Dedifferentiated amniotic fluid mesenchymal stem cell (primary cell): ENCODE results near the gene APOL2.
"Not testable (repeated sequence)": the region's sequence is repeated elsewhere in the genome, so short reads cannot be mapped to it uniquely, and the experiment has no call there.

ENCODE experiments used
- DNase-seq: peaks from one replicate; pipeline ENCODE4 v3.0.0-alpha.2; 2016; ENCODE audit errors: extremely low spot score

APOL2 gene

DNA sequence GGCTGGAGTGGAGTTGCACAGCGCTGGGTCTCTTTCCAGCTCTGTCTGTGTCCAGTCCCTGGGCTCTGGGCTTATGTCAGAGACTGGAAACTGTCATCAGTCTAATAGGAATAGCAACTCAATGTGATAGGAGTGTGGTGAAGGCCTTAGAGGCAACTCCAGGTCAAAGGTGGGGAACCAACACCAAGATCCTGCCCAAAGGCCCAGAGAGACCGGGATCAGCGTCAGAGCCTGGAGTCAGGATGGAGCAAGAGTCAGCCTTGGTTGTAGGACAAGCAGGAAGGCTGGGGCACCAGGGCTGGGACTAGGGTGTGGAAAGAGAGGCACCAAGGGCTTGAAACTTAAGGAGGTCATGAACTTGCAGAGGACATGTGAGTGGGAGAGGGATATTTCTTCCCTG is 23.0 kb upstream of the APOL2 start:
- DNase-seq: not testable (repeated sequence)

GRCh38 chr22:36261675-36262074 is 22.3 kb upstream of the APOL2 start:
- DNase-seq: not testable (repeated sequence)

- no peak for DNase-seq
Observed at GRCh38 chr22:36259615-36260300, 20.4 kb upstream of the APOL2 start.

GRCh38 chr22:36258701-36259614 is 19.6 kb upstream of the APOL2 start:
- DNase-seq: no peak

- DNase-seq: no peak
Observed at GRCh38 chr22:36257948-36258670, 18.8 kb upstream of the APOL2 start.

DNA sequence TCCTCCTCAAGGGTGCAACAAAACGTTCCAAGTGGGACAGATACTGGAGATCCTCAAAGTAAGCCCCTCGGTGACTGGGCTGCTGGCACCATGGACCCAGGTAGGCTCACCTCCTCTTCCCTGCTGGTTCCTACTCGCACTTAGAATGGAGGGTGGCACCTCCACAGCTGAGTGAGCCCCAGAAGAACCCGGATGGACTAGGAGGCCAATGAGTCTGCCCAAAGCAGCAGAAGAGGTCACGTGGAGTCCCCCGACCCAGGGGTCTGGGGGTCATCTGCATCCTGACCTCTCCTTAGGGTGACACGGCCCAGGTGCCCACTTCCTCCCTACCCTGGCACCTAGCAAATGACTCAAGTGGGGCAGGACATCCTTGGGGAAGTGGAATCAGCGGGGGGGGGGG is 18.0 kb upstream of the APOL2 start:
- DNase-seq: no peak

DNA sequence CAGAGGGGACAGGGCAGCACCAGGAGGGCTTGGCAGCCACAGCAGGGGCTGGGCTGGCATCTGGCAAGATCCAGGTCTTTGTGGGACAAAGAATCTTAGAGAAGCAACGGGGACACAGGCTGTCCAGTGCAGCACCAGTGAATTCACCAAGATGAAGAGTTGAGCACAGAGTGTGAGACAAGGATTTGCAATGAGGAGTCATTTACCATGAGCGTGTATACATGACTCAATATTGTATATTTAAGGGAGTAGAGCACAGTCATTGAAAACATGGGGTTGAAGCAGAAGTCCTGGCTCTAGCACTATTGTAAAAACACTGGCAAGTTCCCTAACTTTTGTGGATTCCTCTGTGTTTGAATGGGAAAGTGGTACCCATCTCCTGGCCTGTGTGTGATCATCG is 17.2 kb upstream of the APOL2 start:
- DNase-seq: no peak

DNA sequence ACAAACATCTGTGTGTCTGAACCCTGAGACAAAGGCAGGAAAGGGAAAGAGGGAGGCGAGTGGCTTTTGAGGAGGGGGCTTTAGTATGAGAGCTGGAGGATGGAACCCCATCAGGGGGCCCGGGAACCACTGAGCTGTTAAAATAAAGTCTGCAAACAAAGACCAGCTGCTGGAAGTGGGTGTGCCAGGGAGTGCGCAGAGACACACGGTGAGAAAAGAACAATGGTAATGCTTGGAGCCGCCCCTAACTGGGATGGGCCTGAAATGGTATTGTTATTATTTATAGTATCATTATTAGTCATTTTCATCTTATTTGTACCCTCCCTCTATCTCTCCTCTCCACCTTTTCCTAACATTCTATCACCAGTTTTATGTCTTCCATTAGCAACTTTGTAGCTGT is 16.2 kb upstream of the APOL2 start:
- not testable (repeated sequence) for DNase-seq

- DNase-seq: no peak
Observed at GRCh38 chr22:36253523-36254490, 14.5 kb upstream of the APOL2 start.

DNA sequence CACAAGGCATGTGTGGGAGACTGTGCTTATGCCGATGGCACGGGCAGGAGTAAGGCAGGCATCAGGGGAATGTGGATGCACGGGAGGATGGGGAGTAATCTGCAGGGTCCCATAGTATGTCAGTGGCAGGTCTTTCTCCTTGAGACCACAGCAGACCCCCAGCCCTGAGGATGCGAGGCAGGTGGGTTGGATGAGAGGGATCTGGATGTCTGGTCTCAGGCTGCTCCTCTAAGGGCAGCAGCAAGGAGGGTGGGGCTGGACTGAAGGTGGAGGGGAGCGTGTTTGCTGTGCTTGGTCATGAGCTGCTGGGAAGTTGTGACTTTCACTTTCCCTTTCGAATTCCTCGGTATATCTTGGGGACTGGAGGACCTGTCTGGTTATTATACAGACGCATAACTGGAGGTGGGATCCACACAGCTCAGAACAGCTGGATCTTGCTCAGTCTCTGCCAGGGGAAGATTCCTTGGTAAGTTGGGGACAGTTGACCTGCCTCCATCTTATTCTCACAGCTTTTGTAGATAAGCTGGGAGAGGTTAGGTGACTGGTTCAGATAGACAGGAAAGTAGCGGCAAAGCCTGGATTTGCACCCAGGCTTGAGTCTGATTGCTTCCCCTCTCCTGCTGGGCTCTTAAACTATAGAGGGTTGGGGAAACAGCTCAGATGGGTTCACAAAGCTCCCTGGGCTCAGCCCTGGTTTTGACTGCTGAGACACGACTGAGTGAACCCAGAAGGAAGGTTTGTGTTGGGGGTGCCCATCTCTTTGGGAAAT is 13.6 kb upstream of the APOL2 start, which contains the start of gene APOL1:
Gene APOL1 (plus strand): TSS at position 380 of the 769 bp plus-strand sequence. CDS start 1,823 bp downstream, outside the sequence.
- peak; percentile 32 for DNase-seq

GRCh38 chr22:36251979-36252608 is 12.8 kb upstream of the APOL2 start:
- DNase-seq: not testable (repeated sequence)

GRCh38 chr22:36250292-36250960 is 11.1 kb upstream of the APOL2 start:
- not testable (repeated sequence) for DNase-seq

DNA sequence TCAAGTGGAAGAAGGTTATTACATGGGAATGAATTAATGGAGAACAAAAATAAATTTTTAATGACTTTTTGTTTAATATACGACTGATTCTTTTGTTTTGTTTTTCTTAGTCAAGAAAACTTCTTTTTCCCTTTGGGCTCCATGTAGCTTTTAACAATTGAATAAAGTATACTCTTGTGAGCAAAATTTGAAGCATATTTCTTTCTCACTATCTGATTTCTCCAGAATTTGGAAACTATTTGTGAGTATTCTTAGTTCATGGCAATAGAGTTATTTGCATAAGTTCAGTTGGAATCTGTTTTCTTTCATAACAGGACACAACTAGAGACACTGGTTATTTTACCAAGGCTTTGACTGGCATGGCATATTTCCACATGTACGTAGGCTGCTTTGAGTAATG is 9.8 kb upstream of the APOL2 start:
- no peak for DNase-seq

DNA sequence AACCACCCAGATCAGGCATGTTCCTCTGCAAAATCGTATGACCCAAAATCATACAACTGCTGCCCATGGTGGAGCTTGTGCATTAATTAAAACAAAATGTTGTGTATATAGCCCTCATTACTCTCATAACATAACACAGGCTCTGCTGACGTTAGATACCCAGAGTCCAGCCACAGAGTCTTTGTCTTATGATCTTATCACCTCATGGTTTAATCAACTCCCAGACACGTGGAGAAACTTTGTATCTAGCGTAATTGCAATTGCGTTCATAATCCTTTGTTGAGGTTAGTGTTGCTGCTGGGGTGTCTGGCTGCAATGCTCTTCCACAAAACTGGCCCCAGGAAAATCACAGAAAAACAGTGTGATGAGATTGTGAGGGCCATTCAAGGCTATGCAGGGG is 8.6 kb upstream of the APOL2 start:
- DNase-seq: no peak

- DNase-seq: no peak
Observed at GRCh38 chr22:36246718-36247117, 7.4 kb upstream of the APOL2 start.

DNA sequence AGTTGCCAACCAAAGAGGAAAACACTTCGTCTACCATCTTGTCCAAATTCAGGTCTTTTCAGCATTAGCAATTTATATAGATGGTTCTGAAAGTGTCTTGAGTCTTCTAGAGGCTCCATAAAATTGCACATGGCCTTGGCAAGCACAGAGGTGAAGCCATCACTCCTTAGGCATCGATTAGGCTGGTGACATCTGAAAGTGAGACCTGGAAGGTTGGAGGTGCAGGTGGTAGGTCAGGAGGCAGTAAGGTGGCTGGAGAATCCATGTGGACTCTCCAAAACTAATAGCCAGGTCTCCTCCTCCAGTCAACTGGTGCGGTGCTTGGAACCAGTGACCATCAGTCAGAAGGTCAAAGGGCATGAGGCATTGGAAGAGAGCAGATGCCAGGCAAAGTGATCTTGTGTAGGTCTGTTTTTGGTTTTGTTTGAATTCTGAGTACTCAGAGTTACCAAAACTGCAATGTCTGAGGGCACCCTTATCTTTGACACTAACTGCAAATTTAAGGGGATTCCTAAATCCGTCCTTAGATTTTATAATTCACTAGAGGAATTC is 6.6 kb upstream of the APOL2 start:
- no peak for DNase-seq

DNA sequence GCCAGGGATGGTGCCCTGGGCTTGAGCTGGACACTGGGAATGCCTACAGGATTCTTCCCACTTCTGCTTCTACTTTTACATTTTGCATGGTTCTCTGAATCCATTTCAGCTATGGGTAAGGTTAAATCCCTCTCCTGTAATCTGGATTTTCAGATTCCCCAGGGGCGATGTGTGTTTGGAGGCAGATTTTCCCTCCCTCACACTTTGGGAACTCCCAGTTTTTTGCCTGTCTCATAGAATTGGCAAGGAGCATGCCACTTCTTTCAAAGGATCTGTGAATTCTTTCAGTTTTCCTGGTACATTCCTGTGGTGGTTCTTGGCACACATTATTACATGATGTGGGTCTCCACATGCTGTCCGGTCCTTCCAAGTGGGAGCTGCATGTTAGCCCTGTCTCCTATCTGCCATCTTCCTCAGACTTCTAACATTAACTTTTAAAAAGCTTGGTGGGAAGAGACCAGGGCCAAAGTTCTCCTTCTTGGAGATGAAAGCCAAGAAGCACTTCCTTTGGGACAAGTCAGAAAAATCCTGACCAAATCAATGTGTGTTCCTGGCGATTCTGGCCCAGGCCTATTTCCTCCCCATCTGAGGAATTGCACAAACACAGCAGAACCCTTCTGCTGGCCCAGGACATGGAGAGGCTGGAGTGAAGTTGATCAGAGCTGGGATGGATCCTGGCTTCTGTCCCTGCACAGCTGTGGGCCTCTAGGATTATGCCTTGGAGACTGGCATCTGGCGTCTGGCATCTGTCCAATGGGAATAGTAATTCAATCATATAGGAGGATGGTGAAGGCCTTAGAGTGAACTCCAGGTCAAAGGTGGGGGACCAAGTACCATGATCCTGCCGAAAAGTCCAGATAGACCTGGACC is 5.4 kb upstream of the APOL2 start:
- DNase-seq: peak; percentile 60

- no peak for DNase-seq
Observed at GRCh38 chr22:36243986-36244385, 4.7 kb upstream of the APOL2 start.
